HG03442 (cell line): ENCODE data around the gene RERE.
A peak's percentile ranks its signal among the peaks of the same experiment; 100 is the strongest.

Experiments used
- ATAC-seq: cut with Tn5 transposase; IDR thresholded peaks from one replicate; pipeline ENCODE4 v1.9.1; 2021; ENCODE audit warnings: mild to moderate bottlenecking, moderate library complexity; ENCODE audit not compliant: unreplicated experiment

Gene RERE

DNA sequence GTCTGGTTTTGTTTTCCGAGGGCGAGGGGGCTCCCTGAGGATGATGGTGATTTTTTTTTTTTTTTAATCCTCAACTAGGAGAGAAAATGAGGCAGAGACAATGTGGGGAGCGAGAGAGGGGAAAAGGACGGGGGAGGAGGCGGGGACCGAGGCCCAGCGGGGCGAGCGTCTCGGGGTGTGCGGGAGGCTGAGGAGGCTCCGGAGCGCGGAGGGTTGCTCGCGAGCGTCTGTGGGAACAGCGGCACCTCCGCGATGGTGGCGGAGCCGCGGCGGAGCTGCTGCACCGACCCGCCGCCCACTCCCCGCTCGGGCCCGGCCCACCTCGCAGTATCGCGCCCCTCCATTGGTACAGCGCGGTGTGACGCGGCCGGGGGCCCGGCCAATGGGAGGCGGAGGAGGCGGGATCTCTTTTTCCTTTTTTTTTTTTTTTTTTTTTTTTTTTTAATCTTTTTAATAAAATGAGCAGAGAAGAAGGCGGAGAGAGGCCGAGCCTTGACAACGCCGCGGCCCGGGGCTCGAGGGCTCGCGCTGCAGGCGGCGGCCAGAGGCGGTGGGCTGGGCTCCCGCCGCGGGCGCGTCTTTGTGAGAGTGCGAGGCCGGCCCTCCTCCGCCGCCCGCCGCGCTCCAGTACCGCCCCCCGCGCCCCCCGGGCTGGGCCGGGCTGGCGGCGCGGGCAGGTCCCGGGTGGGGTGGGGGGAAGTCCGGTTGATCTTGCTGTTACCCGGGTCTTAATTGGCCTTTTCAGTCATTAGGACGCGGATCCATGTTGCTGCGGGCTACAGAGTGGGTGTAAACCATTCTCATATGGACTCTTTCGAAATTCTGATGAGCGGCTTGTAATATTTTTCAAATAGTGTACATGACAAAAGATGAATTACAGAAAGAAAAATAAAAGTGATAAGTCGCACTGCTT is at the start of gene RERE:
Gene RERE, minus strand, starts transcription at position 229 of the 913 bp plus-strand sequence.
- ATAC-seq: peak; percentile 89

DNA sequence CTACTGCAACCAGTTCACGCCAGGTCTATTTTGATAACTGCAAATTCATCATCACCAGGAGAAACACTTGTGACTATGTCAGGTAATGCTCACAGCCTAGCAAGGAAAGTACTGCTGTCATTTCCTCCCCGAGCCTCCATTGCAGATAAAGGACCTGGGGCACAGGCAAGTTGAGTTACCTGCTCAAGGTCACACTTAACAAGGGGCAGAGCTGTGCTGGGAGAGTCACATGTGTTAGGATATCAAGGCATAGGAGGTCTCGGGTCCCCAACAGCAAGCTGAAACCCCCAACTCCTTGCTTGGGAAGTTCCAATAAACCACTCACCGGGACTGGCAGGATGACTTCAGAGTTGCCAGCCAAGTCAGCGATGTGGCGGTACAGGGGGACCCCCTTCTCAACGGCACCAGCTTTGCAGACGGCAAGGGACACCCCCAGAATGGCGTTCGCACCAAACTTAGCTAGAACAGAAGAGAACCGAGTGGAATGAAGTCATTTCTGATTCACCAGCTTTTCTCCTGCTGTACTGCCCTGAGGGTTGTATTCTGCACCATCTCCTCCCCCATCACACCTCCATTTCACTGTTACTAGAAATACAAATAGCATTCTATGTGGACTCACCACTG is 49.5 kb upstream of the RERE start:
- no peak for ATAC-seq

DNA sequence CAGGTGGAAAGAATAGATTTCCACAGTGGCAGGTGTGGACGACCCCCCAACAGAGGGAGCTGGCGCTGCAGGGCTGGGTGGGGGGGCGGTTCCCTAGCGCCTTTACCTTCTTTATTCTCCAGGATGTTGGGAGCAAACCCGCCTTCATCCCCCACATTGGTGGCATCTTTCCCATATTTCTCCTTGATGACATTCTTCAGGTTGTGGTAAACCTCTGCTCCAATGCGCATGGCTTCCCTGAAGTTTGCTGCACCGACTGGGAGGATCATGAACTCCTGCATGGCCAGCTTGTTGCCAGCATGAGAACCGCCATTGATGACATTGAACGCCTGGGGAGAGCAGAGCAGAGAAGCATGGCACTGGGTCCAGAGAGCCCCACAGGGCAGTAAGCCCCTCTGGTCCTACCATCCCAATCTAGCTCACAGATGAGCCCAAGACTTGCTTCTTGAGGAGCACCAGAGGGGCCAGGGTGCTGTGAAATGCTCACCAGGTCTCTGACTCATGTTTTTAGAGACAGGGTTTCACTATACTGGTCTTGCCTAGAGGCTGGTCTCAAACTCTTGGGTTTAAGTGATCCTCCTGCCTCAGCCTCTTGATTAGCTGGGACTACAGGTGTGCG is 48.8 kb upstream of the RERE start:
- no peak for ATAC-seq

GRCh38 chr1:8864713-8865344 is 47.4 kb upstream of the RERE start:
- no peak for ATAC-seq

GRCh38 chr1:8863794-8864233 is 46.4 kb upstream of the RERE start:
- no peak for ATAC-seq

GRCh38 chr1:8863138-8863537 is 45.7 kb upstream of the RERE start:
- ATAC-seq: no peak

DNA sequence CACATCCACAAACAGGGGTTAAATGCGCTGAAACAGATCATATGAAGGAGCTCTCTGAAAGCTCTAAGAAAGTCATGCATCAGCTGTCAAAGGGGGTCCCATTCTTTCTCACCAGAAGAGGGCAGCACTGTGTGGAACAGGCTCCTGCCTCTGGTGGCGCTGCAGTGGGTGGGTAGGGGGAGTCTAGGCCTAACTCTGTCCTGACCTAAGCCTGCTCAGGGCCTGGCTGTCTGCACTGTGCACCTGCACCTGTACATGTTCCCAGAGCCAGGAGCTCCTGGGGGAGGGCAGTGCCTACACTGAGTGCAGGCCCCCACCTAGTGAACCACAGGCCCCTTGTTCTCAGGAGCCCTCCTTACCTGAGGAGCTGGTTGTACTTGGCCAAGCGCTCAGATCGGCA is 45.1 kb upstream of the RERE start:
- ATAC-seq: no peak

GRCh38 chr1:8860738-8861516 is 43.5 kb upstream of the RERE start:
- no peak for ATAC-seq

DNA sequence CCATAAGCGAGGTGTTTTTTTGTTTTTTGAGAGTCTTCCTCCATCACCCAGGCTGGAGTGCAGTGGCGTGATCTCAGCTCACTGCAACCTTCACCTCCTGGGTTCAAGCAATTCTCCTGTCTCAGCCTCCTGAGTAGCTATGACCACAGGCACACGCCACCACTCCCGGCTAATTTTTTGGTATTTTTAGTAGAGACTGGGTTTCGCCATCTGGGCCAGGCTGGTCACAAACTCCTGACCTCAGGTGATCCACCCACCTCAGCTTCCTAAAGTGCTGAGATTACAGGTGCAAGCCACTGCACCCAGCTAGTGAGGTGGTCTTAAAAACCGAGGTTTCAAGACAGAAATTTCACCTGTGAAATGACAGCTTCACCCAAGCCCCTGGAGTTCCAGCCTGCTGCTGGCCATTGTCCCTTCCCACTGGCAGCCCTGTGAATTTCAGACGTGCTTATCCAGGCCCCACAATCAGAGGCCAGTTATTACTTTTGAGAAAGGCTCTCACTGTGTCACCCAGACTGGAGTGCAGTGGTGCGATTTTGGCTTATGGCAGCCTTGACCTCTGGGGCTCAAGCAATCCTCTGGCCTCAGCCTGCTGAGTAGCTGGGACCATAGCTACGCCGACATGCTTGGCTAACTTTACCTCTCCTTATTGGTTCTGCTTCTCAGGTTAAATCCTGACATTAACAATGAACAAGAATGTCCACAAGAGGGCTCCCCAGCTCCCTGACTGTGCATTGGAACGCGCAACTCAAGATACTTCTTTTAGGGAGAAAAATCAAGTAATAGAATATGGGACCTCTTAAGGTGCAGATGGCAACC is 41.7 kb upstream of the RERE start:
- no peak for ATAC-seq

DNA sequence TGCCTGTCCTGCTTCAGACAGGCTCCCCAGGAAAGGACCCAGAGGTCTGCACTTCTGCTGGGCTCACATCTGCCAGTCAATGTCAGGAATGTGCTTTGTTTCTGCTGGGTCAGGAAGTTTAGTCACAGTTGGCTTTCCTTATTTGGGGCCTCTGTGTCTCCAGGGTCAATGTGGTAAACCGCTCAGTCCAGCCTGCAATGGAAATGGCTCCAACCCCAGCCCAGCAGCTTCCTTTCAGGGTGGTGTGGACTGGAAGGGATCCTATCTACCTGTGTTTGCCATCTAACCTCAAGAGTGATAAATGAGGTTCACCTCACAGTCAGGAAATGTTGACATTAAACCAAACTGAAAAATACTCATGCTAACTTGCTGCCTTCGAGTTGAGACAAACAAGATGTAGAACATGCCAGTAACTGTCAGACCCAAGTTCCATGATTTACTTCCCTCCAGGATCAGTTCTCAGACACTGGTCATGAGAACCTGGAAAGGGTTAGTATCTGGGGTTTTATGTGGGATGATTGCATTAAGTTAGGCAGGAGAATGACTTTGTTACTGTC is 40.8 kb upstream of the RERE start:
- ATAC-seq: no peak

- no peak for ATAC-seq
These were observed 39.4 kb upstream of the RERE start for GRCh38 chr1:8856689-8857412.

DNA sequence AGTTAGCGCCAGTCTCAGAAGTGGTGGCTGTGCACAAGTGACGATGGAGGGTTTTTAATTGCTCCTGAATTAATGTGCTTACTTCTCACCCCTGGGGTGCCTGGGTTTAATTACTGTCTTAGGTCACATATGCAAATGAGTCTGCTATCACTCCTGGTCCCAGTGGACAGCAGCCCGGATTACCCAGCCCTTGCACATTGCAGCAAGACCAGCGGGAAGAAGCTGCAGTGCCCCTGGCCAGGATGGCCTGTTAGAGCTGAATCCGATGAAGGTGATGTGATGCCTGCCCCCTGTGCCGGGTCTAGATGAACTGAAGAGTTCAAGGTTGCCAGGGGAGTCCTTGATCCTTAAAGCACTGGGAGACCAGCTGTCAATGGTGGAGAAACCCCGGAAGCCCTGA is 36.8 kb upstream of the RERE start:
- ATAC-seq: no peak

DNA sequence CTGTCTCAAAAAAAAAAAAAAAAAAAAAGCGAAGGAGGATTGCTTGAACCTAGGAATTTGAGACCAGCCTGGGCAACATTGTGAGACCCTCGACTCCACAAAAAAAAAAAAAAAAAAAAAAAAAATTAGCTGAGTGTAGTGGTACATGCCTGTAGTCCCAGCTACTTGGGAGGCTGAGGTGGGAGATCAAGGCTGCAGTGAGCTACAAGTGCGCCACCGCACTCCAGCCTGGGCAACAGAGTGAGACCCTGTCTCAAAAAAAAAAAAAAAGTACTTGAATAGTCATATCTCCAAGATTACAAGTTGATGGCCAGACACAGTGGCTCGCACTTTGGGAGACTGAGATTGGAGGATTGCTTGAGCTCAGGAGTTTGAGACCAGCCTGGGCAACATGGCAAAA is 33.6 kb upstream of the RERE start:
- ATAC-seq: no peak

GRCh38 chr1:8848663-8849386 is 31.4 kb upstream of the RERE start:
- no peak for ATAC-seq

DNA sequence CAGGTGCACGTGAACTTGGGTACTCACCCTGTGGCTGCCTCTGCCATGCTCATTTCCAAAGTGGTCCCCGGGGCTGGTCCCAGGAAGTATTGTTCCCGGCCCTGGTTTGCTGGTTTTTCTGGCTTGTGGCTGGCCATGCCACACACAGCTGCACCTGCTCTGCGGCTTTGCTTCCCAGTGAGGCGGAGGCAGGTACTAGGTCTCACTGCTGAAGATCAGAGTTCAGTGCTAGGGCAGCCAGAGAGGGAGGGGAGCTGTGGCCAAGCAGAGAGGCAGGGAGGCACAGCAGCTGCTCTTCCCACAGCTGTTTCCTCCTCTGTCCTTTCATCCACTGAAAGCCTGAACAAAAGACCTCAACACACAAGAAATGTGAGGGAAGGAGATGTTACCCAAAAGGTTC is 30.6 kb upstream of the RERE start:
- ATAC-seq: no peak

DNA sequence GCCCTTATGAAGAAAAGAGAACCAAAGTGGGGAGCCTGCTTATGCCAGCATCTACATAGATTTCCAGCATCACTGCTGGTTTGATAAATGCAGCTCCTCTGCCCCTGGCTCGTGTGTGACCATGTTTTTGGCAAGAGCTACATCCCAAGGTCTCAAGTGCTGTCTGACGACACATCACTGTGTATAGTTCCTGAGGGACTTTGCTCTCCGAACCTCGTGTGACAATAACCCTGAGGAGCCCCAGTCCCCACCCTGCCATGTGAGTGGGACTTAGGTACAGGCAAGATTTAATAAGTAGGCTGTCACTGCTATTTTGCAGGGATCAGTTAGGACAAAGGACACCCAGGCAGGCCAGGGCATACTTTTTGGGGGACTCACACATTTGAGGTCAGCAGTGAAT is 28.8 kb upstream of the RERE start:
- no peak for ATAC-seq

DNA sequence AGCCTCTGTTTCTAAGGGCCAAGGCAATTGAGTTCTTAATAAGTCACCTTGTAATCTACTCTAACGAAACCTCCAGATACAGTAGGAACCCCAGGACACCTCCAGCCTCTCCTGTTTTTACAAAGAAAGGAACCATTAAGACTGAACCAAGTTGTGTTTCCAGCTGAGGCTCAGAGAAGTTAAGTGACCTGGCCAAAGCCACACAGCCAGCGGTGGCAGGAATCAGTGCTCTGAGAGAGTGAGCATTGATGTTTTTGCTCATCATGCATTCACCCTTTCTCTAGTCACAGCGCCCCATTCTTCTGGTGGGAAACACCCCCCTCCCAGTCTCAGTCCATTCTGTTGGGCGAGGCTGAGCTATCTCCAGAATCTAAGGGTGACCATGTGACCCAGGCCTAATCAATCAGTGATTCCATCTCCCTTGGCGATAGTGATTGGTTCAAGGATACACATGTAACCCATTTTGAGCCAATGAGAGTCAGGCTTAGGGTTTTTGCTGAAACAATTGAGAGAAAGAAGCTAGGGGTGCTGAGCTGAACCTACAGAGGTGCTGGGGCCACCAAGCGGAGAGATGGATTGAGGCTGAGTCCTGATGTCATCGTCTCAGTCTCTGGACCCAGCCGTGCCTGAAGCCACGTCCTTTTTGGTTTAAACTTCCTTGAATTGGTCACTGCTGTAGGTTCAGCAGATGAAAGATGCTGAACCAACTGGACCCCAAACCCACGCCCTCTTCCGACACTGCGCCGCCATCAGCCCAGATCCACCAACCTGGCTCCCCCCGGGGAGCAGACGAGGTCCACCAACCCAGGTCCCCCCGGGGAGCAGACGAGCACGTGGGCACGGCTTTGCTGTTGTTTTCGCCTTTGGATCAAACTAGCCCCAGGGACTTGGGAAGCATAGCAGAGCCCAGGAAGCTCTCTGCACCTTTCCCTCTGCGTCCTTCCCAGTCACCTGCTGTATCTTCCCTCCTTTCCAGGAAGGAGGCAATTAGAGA is 28.0 kb upstream of the RERE start:
- no peak for ATAC-seq
